GM21360 (cell line): ENCODE data around the gene ATP23.

ENCODE experiments used
- ATAC-seq: cut with Tn5 transposase; IDR thresholded peaks from one replicate; pipeline ENCODE4 v1.9.1; 2021; ENCODE audit warnings: mild to moderate bottlenecking, moderate library complexity; ENCODE audit not compliant: unreplicated experiment

ATP23 gene

GRCh38 chr12:57983146-57983857, 41.9 kb downstream of the ATP23 start:
- no peak for ATAC-seq

- no peak for ATAC-seq
These were observed 42.6 kb downstream of the ATP23 start for GRCh38 chr12:57983858-57984505.

GRCh38 chr12:57984629-57985151, 43.3 kb downstream of the ATP23 start:
- no peak for ATAC-seq

- no peak for ATAC-seq
These were observed 44.3 kb downstream of the ATP23 start for GRCh38 chr12:57985685-57986084.

- ATAC-seq: no peak
These were observed 48.5 kb downstream of the ATP23 start for GRCh38 chr12:57989838-57990237.

- no peak for ATAC-seq
These were observed 49.0 kb downstream of the ATP23 start for GRCh38 chr12:57990241-57990883.

GRCh38 chr12:57992001-57992400, 50.6 kb downstream of the ATP23 start:
- no peak for ATAC-seq

GRCh38 chr12:57993030-57993429, 51.7 kb downstream of the ATP23 start:
- no peak for ATAC-seq

- ATAC-seq: no peak
These were observed 52.5 kb downstream of the ATP23 start for GRCh38 chr12:57993834-57994233.

GRCh38 chr12:57996520-57996919, 55.2 kb downstream of the ATP23 start:
- ATAC-seq: no peak

GRCh38 chr12:57998251-57998650, 56.9 kb downstream of the ATP23 start:
- ATAC-seq: no peak

- no peak for ATAC-seq
These were observed 59.1 kb downstream of the ATP23 start for GRCh38 chr12:58000499-58000898.

- ATAC-seq: no peak
These were observed 66.5 kb downstream of the ATP23 start for GRCh38 chr12:58007875-58008274.

GRCh38 chr12:58008634-58009033, 67.3 kb downstream of the ATP23 start:
- no peak for ATAC-seq
